ENCODE results near the gene RBM27.
"Not testable (repeated sequence)": the region's sequence is repeated elsewhere in the genome, so short reads cannot be mapped to it uniquely, and the experiment has no call there.

RBM27 gene

DNA sequence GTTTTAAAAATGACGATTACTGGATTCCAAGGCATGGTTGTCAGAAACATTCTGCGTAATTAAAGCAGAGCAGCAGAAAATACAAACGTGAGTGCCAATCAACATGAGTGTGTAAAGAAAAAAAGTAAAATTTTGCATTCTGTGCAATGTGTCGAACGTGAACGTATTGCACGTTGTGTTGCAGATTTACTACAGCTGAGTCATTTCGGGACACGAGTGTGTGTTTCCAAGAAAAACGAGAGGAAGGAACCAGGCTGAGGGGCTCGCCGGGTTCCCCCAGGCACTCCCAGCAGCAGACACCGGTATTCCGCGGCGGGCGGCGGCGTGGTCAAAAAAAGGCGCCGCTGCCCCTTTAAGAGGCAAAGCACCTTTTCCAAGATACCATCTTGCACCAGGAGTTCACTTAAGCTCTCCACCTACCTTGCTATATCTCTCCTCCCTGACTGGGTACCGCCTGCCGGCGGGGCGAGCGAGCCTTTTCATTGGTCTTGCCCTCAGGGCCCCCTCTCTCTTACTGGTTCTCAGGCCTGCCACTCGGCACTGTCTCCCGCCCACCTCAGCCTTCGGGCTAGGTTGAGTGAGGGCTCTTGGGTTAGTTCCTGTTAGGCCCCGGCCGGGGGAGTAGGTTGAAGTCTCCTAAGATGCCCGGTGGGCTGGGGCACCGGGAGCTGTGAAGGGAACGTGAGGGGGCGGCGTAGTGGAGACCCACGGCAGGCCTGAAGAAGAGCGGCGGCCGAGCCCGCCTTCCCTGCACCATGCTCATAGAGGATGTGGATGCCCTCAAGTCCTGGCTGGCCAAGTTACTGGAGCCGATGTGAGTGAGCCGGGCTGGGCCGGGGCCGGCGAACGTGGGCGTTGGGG is at the start of gene RBM27:
TSS of gene RBM27 (plus strand) at position 595 of the 861 bp plus-strand sequence. CDS start at position 756, 161 bp downstream.
- peak; percentile 69 for DNase-seq

GRCh38 chr5:146158255-146158654 is 45.1 kb upstream of the RBM27 start:
- DNase-seq, result no peak

- no peak for DNase-seq
Observed at GRCh38 chr5:146164382-146164781, 39.0 kb upstream of the RBM27 start.

- DNase-seq, result no peak
Observed at GRCh38 chr5:146165460-146165859, 37.9 kb upstream of the RBM27 start.

DNA sequence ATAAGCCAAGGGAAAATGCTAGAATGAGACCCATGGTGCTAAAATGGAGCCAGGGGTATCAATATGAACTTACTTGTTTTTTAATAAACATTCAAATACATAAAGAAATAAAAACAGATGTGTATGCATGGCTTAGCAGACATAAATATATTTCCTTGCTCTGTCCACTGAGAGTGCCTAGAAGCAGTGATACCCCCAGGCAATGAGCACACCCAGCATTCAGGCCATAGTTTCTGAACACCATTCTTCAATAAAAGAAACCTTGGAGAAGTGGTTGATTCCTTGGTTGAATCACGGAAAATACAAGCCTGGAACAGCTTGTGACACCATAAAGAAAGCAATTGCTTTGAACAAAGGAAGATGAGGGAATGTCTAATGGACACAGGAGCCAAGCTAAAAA is 37.5 kb upstream of the RBM27 start:
- DNase-seq, result no peak

- DNase-seq, result no peak
Observed at GRCh38 chr5:146169076-146169475, 34.3 kb upstream of the RBM27 start.

DNA sequence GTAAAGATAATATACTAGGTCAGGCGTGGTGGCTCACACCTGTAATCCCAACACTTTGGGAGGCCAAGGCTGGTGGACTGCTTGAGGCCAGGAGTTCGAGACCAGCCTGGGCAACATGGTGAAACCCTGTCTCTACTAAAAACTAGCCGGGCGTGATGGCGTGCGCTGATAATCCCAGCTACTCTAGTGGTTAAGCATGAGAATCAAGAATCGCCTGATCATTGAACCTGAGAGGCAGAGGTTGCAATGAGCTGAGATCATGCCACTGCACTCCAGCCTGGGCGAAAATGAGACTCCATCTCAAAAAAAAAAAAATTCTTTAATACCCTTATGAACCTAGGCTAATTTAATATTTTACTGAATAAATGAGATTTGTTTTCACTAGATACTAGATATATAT is 30.4 kb upstream of the RBM27 start:
- not testable (repeated sequence) for DNase-seq

GRCh38 chr5:146173597-146173996 is 29.8 kb upstream of the RBM27 start:
- no peak for DNase-seq

DNA sequence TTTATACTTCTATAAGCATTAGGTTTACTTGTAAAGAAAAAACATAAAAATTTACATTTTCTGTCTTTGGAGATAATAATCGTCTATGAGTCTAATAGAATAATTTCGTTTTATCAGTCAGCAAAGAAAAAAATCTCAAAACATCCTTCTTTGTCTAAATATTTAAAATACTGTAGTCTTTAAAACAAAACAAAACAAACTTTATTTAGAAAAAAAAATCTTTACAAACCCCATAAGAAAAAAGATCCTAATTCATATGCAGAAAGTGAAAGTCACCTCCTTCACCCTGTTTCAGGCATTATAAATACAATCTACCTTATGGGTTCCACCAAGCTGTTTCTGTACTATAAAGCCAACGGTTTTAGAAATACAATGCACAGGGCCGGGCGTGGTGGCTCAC is 26.6 kb upstream of the RBM27 start:
- no peak for DNase-seq

DNA sequence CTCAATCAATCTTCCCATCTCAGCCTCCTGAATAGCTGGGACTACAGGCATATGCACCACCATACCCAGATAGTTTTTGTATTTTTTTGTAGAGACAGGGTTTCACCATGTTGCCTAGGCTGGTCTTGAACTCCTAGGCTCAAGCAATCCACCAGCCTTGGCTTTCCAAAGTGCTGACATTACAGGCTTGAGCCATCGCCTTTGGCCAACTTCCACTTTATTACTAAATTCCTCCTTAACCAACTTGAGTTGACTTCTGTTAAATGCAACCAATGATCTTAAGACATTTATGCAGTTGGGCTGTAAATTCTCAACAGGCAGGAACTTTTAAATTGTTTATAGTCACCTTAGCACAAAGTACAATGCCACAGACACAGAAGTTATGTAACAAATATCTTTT is 23.7 kb upstream of the RBM27 start:
- DNase-seq, result no peak

DNA sequence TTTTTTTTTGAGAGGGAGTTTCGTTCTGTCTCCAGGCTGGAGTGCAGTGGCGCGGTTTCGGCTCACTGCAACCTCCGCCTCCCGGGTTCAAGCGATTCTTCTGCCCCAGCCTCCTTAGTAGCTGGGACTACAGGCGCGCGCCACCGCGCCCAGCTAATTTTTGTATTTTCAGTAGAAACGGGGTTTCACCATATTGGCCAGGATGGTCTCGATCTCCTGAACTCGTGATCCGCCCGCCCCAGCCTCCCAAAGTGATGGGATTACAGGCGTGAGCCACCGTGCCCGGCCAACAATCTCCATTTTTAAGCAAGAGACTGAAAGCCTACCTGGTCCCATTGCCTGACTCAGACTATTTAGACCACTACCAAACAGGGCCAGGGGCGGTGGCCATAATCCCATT is 20.0 kb upstream of the RBM27 start:
- not testable (repeated sequence) for DNase-seq

- DNase-seq, result no peak
Observed at GRCh38 chr5:146185161-146185560, 18.2 kb upstream of the RBM27 start.

- no peak for DNase-seq
Observed at GRCh38 chr5:146188358-146188757, 15.0 kb upstream of the RBM27 start.

GRCh38 chr5:146192571-146193043 is 10.8 kb upstream of the RBM27 start:
- no peak for DNase-seq

DNA sequence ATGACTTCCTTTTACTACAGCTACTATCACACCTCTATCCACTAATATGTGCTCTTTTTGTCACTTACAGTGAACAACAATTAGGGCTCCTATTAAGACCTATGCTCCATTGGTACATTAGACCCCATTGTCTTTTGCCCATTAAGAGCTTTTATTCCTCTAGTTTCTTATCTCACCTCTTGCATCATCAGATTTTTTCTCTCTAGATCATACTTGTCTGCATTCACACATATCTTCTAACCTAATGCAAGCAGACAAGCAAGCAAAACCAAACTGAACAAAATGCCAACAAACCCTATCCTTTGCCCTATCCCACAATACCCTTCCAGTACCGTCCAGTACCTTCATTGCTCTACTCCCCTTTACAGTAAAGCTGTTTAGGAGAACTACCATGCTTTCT is 10.1 kb upstream of the RBM27 start:
- no peak for DNase-seq

DNA sequence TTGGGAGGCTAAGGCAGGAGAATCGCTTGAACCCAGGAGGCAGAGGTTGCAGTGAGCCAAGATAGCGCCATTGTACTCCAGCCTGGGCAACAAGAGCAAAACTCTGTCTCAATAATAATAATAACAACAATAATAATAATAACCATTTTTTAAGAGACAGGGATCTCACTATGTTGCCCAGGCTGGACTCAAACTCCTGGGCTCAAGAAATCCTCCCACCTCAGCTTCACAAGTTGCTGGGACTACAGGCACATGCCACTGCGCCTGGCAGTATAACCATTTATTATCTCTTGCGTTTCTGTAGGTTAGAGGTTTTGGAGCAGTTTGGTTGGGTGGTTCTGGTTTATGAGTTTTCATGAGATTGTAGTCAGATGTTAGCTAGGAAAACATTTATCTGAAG is 8.4 kb upstream of the RBM27 start:
- DNase-seq, result not testable (repeated sequence)

DNA sequence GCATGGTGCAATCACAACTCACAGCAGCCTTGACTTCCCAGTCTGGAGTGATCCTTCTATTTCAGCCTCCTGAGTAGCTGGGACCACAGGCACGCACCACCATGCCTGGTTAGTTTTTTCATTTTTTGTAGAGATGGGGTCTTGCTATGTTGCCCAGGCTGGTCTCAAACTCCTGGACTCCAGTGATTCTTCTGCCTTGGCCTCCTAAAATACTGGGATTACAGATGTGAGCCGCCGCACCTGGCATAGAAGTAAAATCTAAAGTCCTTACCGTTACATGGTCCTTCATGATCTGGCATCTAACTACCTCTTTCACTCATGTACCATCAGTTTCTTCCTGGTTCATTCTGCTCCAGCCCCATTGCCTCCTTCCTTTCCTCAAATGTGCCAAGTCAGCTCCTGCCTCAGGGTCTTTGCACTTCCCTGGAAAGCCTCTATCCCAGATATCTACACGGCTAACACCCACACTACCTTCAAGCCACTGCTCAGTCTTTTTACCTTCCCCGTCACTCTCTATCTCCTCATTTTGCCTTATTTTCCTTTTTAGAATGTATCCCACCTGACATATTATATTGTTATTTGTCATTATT is 6.9 kb upstream of the RBM27 start:
- DNase-seq, result no peak

GRCh38 chr5:146199176-146199815 is 4.1 kb upstream of the RBM27 start:
- no peak for DNase-seq

- DNase-seq, result not testable (repeated sequence)
Observed at GRCh38 chr5:146201795-146202194, 1.6 kb upstream of the RBM27 start.

GRCh38 chr5:146203872-146204192 is 427 bp downstream of the RBM27 start:
- DNase-seq, result no peak

DNA sequence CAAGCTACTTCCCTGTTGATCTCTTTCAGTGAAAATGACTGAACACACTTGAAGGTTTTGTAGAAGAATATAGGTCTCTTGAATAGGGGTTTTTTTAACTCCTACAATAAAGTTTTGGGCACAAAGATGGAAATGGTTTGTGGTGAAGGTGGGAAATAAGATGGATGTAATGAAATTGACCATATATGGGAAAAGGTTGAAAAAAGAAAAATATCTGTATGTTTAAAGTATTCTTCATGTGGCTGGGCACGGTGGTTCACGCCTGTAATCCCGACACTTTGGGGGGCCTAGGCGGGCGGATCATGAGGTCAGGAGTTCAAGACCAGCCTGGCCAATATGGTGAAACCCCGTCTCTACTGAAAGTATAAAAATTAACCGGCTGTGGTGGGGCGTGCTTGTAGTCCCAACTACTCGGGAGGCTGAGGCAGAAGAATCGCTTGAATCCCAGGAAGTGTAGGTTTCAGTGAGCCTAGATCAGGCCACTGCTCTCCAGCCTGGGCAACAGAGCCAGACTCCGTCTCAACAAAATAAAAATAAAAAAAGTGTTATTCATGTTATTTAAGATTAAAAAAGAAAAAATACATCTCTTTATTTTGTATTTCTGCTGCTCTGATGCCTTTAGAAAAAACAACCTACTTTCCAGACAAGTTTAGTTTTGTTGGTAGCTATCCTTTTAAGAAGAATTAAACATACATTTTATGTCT is 2.2 kb downstream of the RBM27 start:
- DNase-seq, result no peak

- no peak for DNase-seq
Observed at GRCh38 chr5:146206257-146206656, 2.9 kb downstream of the RBM27 start.

- no peak for DNase-seq
Observed at GRCh38 chr5:146208916-146209522, 5.6 kb downstream of the RBM27 start.
